Smooth muscle cell (in vitro differentiated cells): ENCODE results near the gene RCC1. TPM values are rescaled to one million over a fixed set of nuclear protein-coding genes. Genes with fewer than 3 reads are reported as not detected.

Source experiments
- DNase-seq: peaks from one replicate; lab custom pipeline; 2025; ENCODE audit not compliant: unreplicated experiment; lab: John Stamatoyannopoulos, UW
- H2AFZ ChIP-seq: fragments of 200-600 bp; sonication (generic); 2 replicates; pipeline ENCODE4 v1.6.0; 2016; ENCODE audit warnings: antibody characterized with exemption, low read depth, mild to moderate bottlenecking
- H3F3A ChIP-seq: fragments of 200-600 bp; sonication (generic); 2 replicates; pipeline ENCODE4 v1.6.0; 2017; ENCODE audit warnings: antibody characterized with exemption, low read depth
- H3K27ac ChIP-seq: fragments of 200-600 bp; sonication (generic); 2 replicates; pipeline ENCODE4 v1.5.1; 2016; ENCODE audit warnings: low read depth, mild to moderate bottlenecking
- H3K27me3 ChIP-seq: fragments of 200-600 bp; sonication (generic); 2 replicates; pipeline ENCODE4 v1.6.1; 2016; ENCODE audit warnings: low read depth, mild to moderate bottlenecking
- H3K36me3 ChIP-seq: fragments of 200-600 bp; sonication (generic); 2 replicates; pipeline ENCODE4 v1.5.1; 2016; ENCODE audit warnings: low read depth
- H3K4me1 ChIP-seq: fragments of 200-600 bp; sonication (generic); 2 replicates; pipeline ENCODE4 v1.5.1; 2016; ENCODE audit warnings: low read depth
- H3K4me2 ChIP-seq: fragments of 200-600 bp; sonication (generic); 2 replicates; pipeline ENCODE4 v1.6.0; 2016; ENCODE audit warnings: mild to moderate bottlenecking
- H3K4me3 ChIP-seq: fragments of 200-600 bp; sonication (generic); 2 replicates; pipeline ENCODE4 v1.5.1; 2016; ENCODE audit warnings: mild to moderate bottlenecking
- H3K79me2 ChIP-seq: fragments of 200-600 bp; sonication (generic); 2 replicates; pipeline ENCODE4 v1.6.0; 2016; ENCODE audit warnings: low read depth, mild to moderate bottlenecking
- H3K9ac ChIP-seq: fragments of 200-600 bp; sonication (generic); 2 replicates; pipeline ENCODE4 v1.6.0; 2016; ENCODE audit warnings: low read depth
- H3K9me3 ChIP-seq: fragments of 200-600 bp; sonication (generic); replicated peaks from 2 replicates; pipeline ENCODE4 v1.5.1; 2016; ENCODE audit warnings: low read depth
- H4K20me1 ChIP-seq: fragments of 200-600 bp; sonication (generic); 2 replicates; pipeline ENCODE4 v1.6.0; 2016; ENCODE audit warnings: low read depth
- CTCF ChIP-seq: fragments of 200-600 bp; sonication (generic); IDR thresholded peaks from 2 replicates; pipeline ENCODE4 v1.5.1; 2017; ENCODE audit warnings: borderline replicate concordance, mild to moderate bottlenecking, antibody characterized with exemption; ENCODE audit not compliant: insufficient read depth, poor library complexity, severe bottlenecking
- WGBS: methylation state at CpG from one replicate; pipeline ENCODE4 v1.1.7; 2016; ENCODE audit warnings: low lambda C conversion rate; 5-methylcytosine and 5-hydroxymethylcytosine counted together
- polyA plus RNA-seq: library from polyadenylated mRNA; unstranded; fragments of >200 nt; fragmentation: Nextera tagmentation; extraction: Ambion mirVana; gene quantifications from 2 replicates; pipeline ENCODE4 v1.2.1, GENCODE V29; 2016
- total RNA-seq: library from RNA; depleted of rRNA; stranded (reverse); fragments of >200 nt; gene quantifications from 2 replicates; pipeline ENCODE4 v1.2.3, GENCODE V29; 2014

Gene RCC1
- total and polyA plus RNA-seq, 2 experiments from 2014 or later = 8.9 to 10.5 TPM

- Histone ChIP-seq H3K27me3 (no peaks in the 10 kb centered on the region), H3K9me3 (no peaks in the 10 kb centered on the region), H3K27ac (no peak overlapping the region), H4K20me1 (peaks cover 40% of the 10 kb centered on the region), H3K4me3 (no peak overlapping the region), H3K4me1 (peaks cover 15% of the 10 kb centered on the region), H3F3A (peaks cover 36% of the 10 kb centered on the region), H3K9ac (no peak overlapping the region), H3K79me2 (peaks cover 25% of the 10 kb centered on the region), H3K36me3 (peaks cover 3% of the 10 kb centered on the region), H3K4me2 (no peak overlapping the region), H2AFZ (no peak overlapping the region)
- 95% methylated on average over 1 of the region's 1 CpG for WGBS
- TF ChIP-seq CTCF = no peak
- DNase-seq = no peak
These were observed 71.3 kb downstream of the RCC1 start for GRCh38 chr1:28577052-28577678.

- H3K9ac ChIP-seq = no peak overlapping the region
- H3K27ac ChIP-seq = no peak overlapping the region
- H4K20me1 ChIP-seq = peaks cover 40% of the 10 kb centered on the region
- H3K4me3 ChIP-seq = no peak overlapping the region
- H3K4me1 ChIP-seq = peaks cover 23% of the 10 kb centered on the region
- H2AFZ ChIP-seq = no peak overlapping the region
- no peaks in the 10 kb centered on the region for H3K9me3 ChIP-seq
- peaks cover 38% of the 10 kb centered on the region for H3F3A ChIP-seq
- H3K27me3 ChIP-seq = no peaks in the 10 kb centered on the region
- no peak for DNase-seq
- H3K36me3 ChIP-seq = peaks cover 3% of the 10 kb centered on the region
- TF ChIP-seq CTCF = no peak
- H3K79me2 ChIP-seq = peaks cover 25% of the 10 kb centered on the region
- WGBS = 88% methylated on average over 6 of the region's 6 CpGs
- H3K4me2 ChIP-seq = no peak overlapping the region
These were observed 72.1 kb downstream of the RCC1 start for GRCh38 chr1:28577738-28578536.

- Histone ChIP-seq H3K4me3 (no peak overlapping the region), H3K4me2 (no peak overlapping the region), H3K27ac (peak overlapping the region; percentile 79), H3K4me1 (peaks cover 24% of the 10 kb centered on the region), H2AFZ (no peak overlapping the region), H3F3A (peaks cover 38% of the 10 kb centered on the region), H3K9me3 (no peaks in the 10 kb centered on the region), H3K27me3 (no peaks in the 10 kb centered on the region), H4K20me1 (peaks cover 40% of the 10 kb centered on the region), H3K9ac (no peak overlapping the region), H3K36me3 (peaks cover 3% of the 10 kb centered on the region), H3K79me2 (peaks cover 25% of the 10 kb centered on the region)
- DNase-seq = no peak
- WGBS = 93% methylated on average over 6 of the region's 6 CpGs
- TF ChIP-seq CTCF = no peak
These were observed 72.9 kb downstream of the RCC1 start for GRCh38 chr1:28578696-28579218.
